Measurements from ENCODE around the gene IL31RA.

DNA sequence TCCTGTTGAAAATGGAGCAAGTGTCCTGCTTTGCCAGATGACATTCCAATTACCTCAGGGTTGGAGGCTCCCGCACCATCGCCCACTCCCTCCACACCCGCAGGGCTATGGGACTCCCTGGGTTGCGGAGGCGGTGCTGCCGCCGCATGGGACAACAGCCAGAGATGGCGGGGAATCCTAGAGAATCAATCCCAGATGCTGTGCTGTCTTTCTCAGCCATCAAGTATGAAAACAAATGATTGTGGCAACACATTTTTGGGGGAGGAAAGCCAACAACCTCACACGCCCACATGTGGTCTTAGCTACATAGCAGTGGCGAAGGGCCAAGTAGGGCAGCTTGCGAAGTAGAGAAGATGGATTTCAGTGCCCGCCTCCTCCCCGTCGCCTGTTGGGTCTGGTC lies 46.7 kb downstream of the IL31RA start:
- TF ChIP-seq, protein P1, sequence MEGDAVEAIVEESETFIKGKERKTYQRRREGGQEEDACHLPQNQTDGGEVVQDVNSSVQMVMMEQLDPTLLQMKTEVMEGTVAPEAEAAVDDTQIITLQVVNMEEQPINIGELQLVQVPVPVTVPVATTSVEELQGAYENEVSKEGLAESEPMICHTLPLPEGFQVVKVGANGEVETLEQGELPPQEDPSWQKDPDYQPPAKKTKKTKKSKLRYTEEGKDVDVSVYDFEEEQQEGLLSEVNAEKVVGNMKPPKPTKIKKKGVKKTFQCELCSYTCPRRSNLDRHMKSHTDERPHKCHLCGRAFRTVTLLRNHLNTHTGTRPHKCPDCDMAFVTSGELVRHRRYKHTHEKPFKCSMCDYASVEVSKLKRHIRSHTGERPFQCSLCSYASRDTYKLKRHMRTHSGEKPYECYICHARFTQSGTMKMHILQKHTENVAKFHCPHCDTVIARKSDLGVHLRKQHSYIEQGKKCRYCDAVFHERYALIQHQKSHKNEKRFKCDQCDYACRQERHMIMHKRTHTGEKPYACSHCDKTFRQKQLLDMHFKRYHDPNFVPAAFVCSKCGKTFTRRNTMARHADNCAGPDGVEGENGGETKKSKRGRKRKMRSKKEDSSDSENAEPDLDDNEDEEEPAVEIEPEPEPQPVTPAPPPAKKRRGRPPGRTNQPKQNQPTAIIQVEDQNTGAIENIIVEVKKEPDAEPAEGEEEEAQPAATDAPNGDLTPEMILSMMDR (IDR thresholded peaks at IDR 0.05; ENCODE audit: low read length), result no peak
- TF ChIP-seq EZH2phosphoT487 (IDR thresholded peaks at IDR 0.05; ENCODE audit: low read length), result no peak

All from MM.1S (cell line).